NCI-H187 (cell line): ENCODE results near the gene EMC7.

ENCODE experiments used
- DNase-seq, 2 experiments: peaks; one replicate each; lab custom pipeline; 2025; lab: John Stamatoyannopoulos, UW

EMC7 gene

GRCh38 chr15:34038023-34038870, 63.4 kb downstream of the EMC7 start:
- peak; percentile 13 to 35 for DNase-seq
